Endothelial cell of hepatic sinusoid (primary cell): ENCODE data around the gene HES3.

Source experiments
- in situ Hi-C: cut with HindIII; loops from 2 replicates; pipeline ENCODE4 v1.10.0; 2017; ENCODE audit warnings: low sequenced_read_pairs

The HES3 gene

GRCh38 chr1:6259491-6260362 lies 15.7 kb downstream of the HES3 start:
- in situ Hi-C loops = loop anchor here (5.0 kb wide), 1 partner anchor 73 kb away; no protein-coding TSS in a partner anchor

GRCh38 chr1:6260433-6260934 lies 16.5 kb downstream of the HES3 start:
- in situ Hi-C loops = loop anchor here (5.0 kb wide), 1 partner anchor 72 kb away; no protein-coding TSS in a partner anchor

- in situ Hi-C loops = loop anchor here (5.0 kb wide), 1 partner anchor 71 kb away; no protein-coding TSS in a partner anchor
These were observed 17.1 kb downstream of the HES3 start, which contains the start of gene GPR153 for GRCh38 chr1:6260961-6261614. TSS of gene GPR153 (minus strand) at chr1:6261098. CDS start at chr1:6254905, 6,193 bp downstream.

GRCh38 chr1:6261615-6261995 lies 17.6 kb downstream of the HES3 start:
- in situ Hi-C loops = loop anchor here (5.0 kb wide), 1 partner anchor 71 kb away; no protein-coding TSS in a partner anchor

- in situ Hi-C loops = loop anchor here (5.0 kb wide), 1 partner anchor 70 kb away; no protein-coding TSS in a partner anchor
These were observed 18.8 kb downstream of the HES3 start for GRCh38 chr1:6262555-6263420.

GRCh38 chr1:6263716-6264115 lies 19.7 kb downstream of the HES3 start:
- in situ Hi-C loops = loop anchor here (5.0 kb wide), 1 partner anchor 69 kb away; no protein-coding TSS in a partner anchor

GRCh38 chr1:6265151-6265550 lies 21.2 kb downstream of the HES3 start:
- in situ Hi-C loops = no loop called here

- in situ Hi-C loops = no loop called here
These were observed 22.7 kb downstream of the HES3 start for GRCh38 chr1:6266641-6267040.

- in situ Hi-C loops = no loop called here
These were observed 23.8 kb downstream of the HES3 start for GRCh38 chr1:6267686-6268322.

- in situ Hi-C loops = no loop called here
These were observed 24.4 kb downstream of the HES3 start for GRCh38 chr1:6268415-6268814.

GRCh38 chr1:6269296-6269695 lies 25.3 kb downstream of the HES3 start:
- in situ Hi-C loops = no loop called here

- in situ Hi-C loops = no loop called here
These were observed 25.9 kb downstream of the HES3 start for GRCh38 chr1:6269720-6270400.

GRCh38 chr1:6270401-6270800 lies 26.4 kb downstream of the HES3 start:
- in situ Hi-C loops = no loop called here

- in situ Hi-C loops = no loop called here
These were observed 27.0 kb downstream of the HES3 start for GRCh38 chr1:6271006-6271405.

- in situ Hi-C loops = no loop called here
These were observed 27.6 kb downstream of the HES3 start for GRCh38 chr1:6271554-6271953.

- in situ Hi-C loops = no loop called here
These were observed 28.5 kb downstream of the HES3 start for GRCh38 chr1:6272452-6272851.

GRCh38 chr1:6272868-6273267 lies 28.9 kb downstream of the HES3 start:
- in situ Hi-C loops = no loop called here

GRCh38 chr1:6273380-6273891 lies 29.5 kb downstream of the HES3 start:
- in situ Hi-C loops = no loop called here

GRCh38 chr1:6274102-6274501 lies 30.1 kb downstream of the HES3 start:
- in situ Hi-C loops = no loop called here
